Caco-2 (cell line): ENCODE results near the gene MACROD1. TPM values are rescaled to one million over a fixed set of nuclear protein-coding genes. Genes with fewer than 3 reads are reported as not detected.

Experiments
- BruUV-seq: library from RNA; stranded (reverse); fragments of 400-500 nt; replicated peaks from 2 replicates; lab custom pipeline; 2021; lab: Mats Ljungman, UMichigan
- CTCF ChIA-PET: fragments of 300-600 bp; sonication (Branson Sonifier 250); formaldehyde crosslinking; loops from one replicate; lab custom pipeline; 2022; ENCODE audit warnings: antibody characterized with exemption; lab: Charles Lee
- POLR2A ChIA-PET: fragments of 300-600 bp; sonication (Branson Sonifier 250); formaldehyde crosslinking; loops from one replicate; lab custom pipeline; 2022; ENCODE audit warnings: antibody characterized with exemption; lab: Charles Lee
- DNase-seq, 2 experiments: peaks; one replicate each; pipeline versions ENCODE4 v3.0.0 to v3.0.0-alpha.2; 2020 to 2022
- H3K27me3 ChIP-seq: replicated peaks from 2 replicates; pipeline ENCODE4 v1.6.0; 2011; ENCODE audit warnings: low read length; ENCODE audit not compliant: control insufficient read depth, insufficient read depth
- H3K36me3 ChIP-seq: 2 replicates; pipeline ENCODE4 v1.5.1; 2011; ENCODE audit warnings: low read length; ENCODE audit not compliant: control insufficient read depth, insufficient read depth
- H3K4me1 ChIP-seq: fragments of 250-450 bp; sonication (Bioruptor Pico); 2 replicates; pipeline ENCODE4 v1.5.1; 2020; ENCODE audit warnings: mild to moderate bottlenecking
- H3K4me3 ChIP-seq: 2 replicates; pipeline ENCODE4 v1.5.1; 2011; ENCODE audit warnings: low read depth, mild to moderate bottlenecking, control low read depth, low read length
- H3K9me3 ChIP-seq: fragments of 250-450 bp; sonication (Bioruptor Pico); 2 replicates; pipeline ENCODE4 v1.5.1; 2020; ENCODE audit warnings: mild to moderate bottlenecking, moderate library complexity
- H3K27ac Mint-ChIP-seq: one replicate; pipeline ENCODE4 v1.8.0; 2022; ENCODE audit warnings: mixed read lengths; ENCODE audit not compliant: unreplicated experiment
- H3K27me3 Mint-ChIP-seq: one replicate; pipeline ENCODE4 v1.8.0; 2022; ENCODE audit warnings: mixed read lengths; ENCODE audit not compliant: insufficient read depth, unreplicated experiment
- H3K36me3 Mint-ChIP-seq: one replicate; pipeline ENCODE4 v1.8.0; 2022; ENCODE audit warnings: mild to moderate bottlenecking, mixed read lengths; ENCODE audit not compliant: insufficient read depth, unreplicated experiment
- H3K4me1 Mint-ChIP-seq: one replicate; pipeline ENCODE4 v1.8.0; 2022; ENCODE audit warnings: low read depth, mixed read lengths; ENCODE audit not compliant: unreplicated experiment
- H3K4me3 Mint-ChIP-seq: one replicate; pipeline ENCODE4 v1.8.0; 2022; ENCODE audit warnings: mild to moderate bottlenecking, moderate library complexity, mixed read lengths; ENCODE audit not compliant: unreplicated experiment
- H3K9me3 Mint-ChIP-seq: one replicate; pipeline ENCODE4 v1.8.0; 2022; ENCODE audit warnings: mixed read lengths; ENCODE audit not compliant: unreplicated experiment
- intact Hi-C: fragments of 100-400 bp; cut with micrococcal nuclease; formaldehyde crosslinking; loops from one replicate; pipeline ENCODE4 v1.10.0; 2022; ENCODE audit not compliant: unreplicated experiment
- total RNA-seq: library from RNA; stranded (reverse); gene quantifications from 2 replicates; pipeline ENCODE4 v1.2.3, GENCODE V29; 2022
- TF ChIP-seq, protein P1 (sequence below), 2 experiments: fragments of 200-600 bp in 1 of 2; IDR thresholded peaks; 1 replicate in 1 of 2; 2 replicates in 1 of 2; pipeline versions ENCODE4 v1.5.1 to v1.8.0; 2011 to 2022; ENCODE audit warnings: antibody characterized with exemption in 1 of 2, control low read depth in 1 of 2, inconsistent platforms in 1 of 2, low read depth in 1 of 2, low read length in 1 of 2, mild to moderate bottlenecking in 1 of 2, moderate library complexity in 1 of 2; ENCODE audit not compliant: insufficient read depth in 1 of 2, severe bottlenecking in 1 of 2, unreplicated experiment in 1 of 2

Gene MACROD1
- total RNA-seq, 1 experiment from 2014 or later, result 29.6 TPM

DNA sequence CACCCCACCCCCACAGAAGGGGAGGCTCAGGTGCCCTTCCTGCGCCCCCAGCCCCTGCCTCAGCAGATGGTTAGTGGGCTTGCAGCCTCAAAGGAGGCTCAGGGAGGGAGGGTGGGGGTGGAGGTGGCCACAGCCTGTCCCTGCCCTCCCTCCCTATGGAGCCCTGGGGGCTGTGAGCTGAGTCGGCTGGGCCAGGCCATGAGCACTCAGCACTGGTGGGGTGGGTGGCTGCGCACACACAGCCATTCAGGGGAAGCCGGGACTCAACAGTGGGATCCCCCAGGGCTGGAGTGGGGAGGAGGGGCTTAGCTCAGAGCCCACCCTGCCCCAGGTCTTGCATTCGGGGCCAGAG lies 80.0 kb downstream of the MACROD1 start:
- no peaks in the 10 kb centered on the region for H3K9me3 ChIP-seq
- H3K36me3 ChIP-seq, result no peaks in the 10 kb centered on the region
- peaks cover 10% of the 10 kb centered on the region for H3K4me1 ChIP-seq
- no peaks in the 10 kb centered on the region for H3K9me3 Mint-ChIP-seq
- H3K27me3 Mint-ChIP-seq, result no peaks in the 10 kb centered on the region
- no peak overlapping the region for H3K4me3 ChIP-seq
- H3K4me3 Mint-ChIP-seq, result no peak overlapping the region
- no peak for DNase-seq
- POLR2A ChIA-PET, result no interaction called here
- BruUV-seq, result no TSS peak
- CTCF ChIA-PET, result interaction anchor here (1.3 kb wide), 1 partner anchor 64 kb away, joined by 6 read pairs; no protein-coding TSS in a partner anchor
- H3K36me3 Mint-ChIP-seq, result peaks cover 7% of the 10 kb centered on the region
- no peaks in the 10 kb centered on the region for H3K27me3 ChIP-seq
- peaks cover 7% of the 10 kb centered on the region for H3K4me1 Mint-ChIP-seq
- intact Hi-C loops, result no loop called here
- peak overlapping the region; percentile 4 for H3K27ac Mint-ChIP-seq
- TF ChIP-seq, protein P1, sequence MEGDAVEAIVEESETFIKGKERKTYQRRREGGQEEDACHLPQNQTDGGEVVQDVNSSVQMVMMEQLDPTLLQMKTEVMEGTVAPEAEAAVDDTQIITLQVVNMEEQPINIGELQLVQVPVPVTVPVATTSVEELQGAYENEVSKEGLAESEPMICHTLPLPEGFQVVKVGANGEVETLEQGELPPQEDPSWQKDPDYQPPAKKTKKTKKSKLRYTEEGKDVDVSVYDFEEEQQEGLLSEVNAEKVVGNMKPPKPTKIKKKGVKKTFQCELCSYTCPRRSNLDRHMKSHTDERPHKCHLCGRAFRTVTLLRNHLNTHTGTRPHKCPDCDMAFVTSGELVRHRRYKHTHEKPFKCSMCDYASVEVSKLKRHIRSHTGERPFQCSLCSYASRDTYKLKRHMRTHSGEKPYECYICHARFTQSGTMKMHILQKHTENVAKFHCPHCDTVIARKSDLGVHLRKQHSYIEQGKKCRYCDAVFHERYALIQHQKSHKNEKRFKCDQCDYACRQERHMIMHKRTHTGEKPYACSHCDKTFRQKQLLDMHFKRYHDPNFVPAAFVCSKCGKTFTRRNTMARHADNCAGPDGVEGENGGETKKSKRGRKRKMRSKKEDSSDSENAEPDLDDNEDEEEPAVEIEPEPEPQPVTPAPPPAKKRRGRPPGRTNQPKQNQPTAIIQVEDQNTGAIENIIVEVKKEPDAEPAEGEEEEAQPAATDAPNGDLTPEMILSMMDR (IDR thresholded peaks at IDR 0.05; ENCODE audit: insufficient read depth in 1 of 2, low read depth in 1 of 2, low read length in 1 of 2, severe bottlenecking in 1 of 2, unreplicated experiment in 1 of 2), result no peak

DNA sequence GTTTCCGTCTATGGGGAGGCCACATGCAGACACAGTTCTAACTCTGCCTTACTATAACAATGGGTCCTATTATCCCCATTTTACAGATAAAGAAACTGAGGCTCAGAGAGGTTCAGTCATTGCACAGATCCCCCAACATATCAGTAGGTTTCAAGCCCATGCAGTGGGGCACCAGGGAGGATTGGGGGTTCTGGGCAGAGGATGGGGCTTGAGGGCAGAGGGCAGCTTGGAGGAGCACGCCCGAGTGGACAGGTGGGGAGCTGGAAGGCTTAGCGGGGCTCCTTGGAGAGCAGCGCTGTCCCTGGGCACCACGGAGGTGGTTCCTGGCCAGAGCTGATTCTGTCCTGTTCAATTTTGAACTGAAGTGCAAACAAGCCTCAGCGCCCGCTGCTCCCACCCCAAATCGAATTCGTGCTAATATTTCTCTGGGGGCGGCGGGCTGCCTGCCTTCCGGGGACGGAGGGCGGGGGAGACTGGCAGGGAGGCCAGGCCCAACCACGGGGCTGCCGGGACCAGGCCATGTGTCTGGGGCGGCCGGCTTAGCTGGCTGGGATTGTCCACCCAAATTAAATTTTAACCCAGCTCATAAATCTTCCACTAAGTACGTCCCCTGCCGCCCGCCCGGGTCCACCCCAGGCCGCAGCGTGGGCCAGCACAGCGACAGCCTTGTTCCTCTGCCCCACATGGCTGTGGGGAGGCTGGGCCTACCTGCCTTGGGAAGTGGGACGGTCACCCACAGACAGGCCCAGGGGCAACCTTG lies 80.8 kb downstream of the MACROD1 start:
- peaks cover 10% of the 10 kb centered on the region for H3K4me1 ChIP-seq
- H3K4me3 Mint-ChIP-seq, result no peak overlapping the region
- intact Hi-C loops, result no loop called here
- H3K9me3 ChIP-seq, result no peaks in the 10 kb centered on the region
- peaks cover 7% of the 10 kb centered on the region for H3K36me3 Mint-ChIP-seq
- no TSS peak for BruUV-seq
- TF ChIP-seq, protein P1 (IDR thresholded peaks at IDR 0.05; ENCODE audit: insufficient read depth in 1 of 2, low read depth in 1 of 2, low read length in 1 of 2, severe bottlenecking in 1 of 2, unreplicated experiment in 1 of 2), result no peak
- peak; percentile 54 for DNase-seq
- peaks cover 7% of the 10 kb centered on the region for H3K4me1 Mint-ChIP-seq
- no peaks in the 10 kb centered on the region for H3K36me3 ChIP-seq
- no peaks in the 10 kb centered on the region for H3K27me3 Mint-ChIP-seq
- ChIA-PET POLR2A (no interaction called here), CTCF (interaction anchor here (0.6 to 1.3 kb wide), 3 partner anchors 64 to 108 kb away, joined by 3 to 6 read pairs (median 6); no protein-coding TSS in a partner anchor)
- H3K9me3 Mint-ChIP-seq, result no peaks in the 10 kb centered on the region
- no peaks in the 10 kb centered on the region for H3K27me3 ChIP-seq
- no peak overlapping the region for H3K27ac Mint-ChIP-seq
- no peak overlapping the region for H3K4me3 ChIP-seq

DNA sequence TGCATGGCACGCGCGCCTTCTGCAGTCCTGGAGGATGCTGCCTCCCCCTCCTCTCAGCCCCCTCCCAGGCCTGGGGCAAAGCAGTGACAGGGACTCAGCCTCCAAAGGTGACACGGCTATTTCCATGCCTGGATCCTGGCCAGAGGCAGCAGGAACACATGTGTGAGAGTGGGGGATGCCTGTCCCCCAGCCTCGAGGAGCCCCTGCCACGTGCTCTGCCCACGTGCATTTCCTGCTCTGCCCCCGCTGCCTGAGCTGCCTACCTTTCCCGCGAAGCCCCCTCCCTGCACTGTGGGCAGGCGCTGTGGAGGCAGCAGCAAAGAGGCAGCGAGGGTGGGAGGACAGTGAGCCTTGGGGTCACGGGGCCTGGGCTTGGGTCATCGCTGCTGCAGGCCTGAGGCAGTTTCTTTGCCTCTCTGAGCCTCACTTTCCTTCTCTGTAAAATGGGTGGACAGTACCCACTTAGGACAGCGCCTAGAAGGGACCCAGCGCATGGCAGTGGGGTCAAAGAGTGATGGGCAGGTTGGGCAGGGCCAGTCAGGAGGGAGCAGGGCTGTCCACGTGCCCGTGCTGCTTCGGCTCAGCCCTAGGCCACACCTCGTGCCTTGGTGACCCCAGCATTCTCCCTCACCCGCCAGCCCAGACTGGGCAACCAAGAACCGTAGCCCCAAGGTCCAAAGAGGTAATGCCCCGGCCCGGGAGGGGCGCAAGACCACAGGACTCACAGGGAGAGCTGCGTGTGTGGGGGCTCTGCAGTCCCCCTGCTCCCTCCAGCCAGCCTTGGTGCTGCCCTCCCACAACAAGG lies 81.6 kb downstream of the MACROD1 start:
- DNase-seq, result no peak

More for the DNA sequence above, 81.6 kb downstream of the MACROD1 start:
- intact Hi-C loops, result no loop called here
- Histone ChIP-seq H3K36me3 (no peaks in the 10 kb centered on the region), H3K9me3 (no peaks in the 10 kb centered on the region), H3K4me3 (no peak overlapping the region), H3K27me3 (no peaks in the 10 kb centered on the region), H3K4me1 (peaks cover 10% of the 10 kb centered on the region)
- Mint-ChIP-seq H3K4me3 (no peak overlapping the region), H3K27me3 (no peaks in the 10 kb centered on the region), H3K9me3 (no peaks in the 10 kb centered on the region), H3K36me3 (peaks cover 7% of the 10 kb centered on the region), H3K4me1 (peaks cover 7% of the 10 kb centered on the region), H3K27ac (no peak overlapping the region)
- TF ChIP-seq, protein P1 (IDR thresholded peaks at IDR 0.05; ENCODE audit: insufficient read depth in 1 of 2, low read depth in 1 of 2, low read length in 1 of 2, severe bottlenecking in 1 of 2, unreplicated experiment in 1 of 2), result no peak
- BruUV-seq, result no TSS peak
- ChIA-PET CTCF (no interaction called here), POLR2A (no interaction called here)
